Measurements from ENCODE around the gene ERGIC3. TPM values are rescaled to one million over a fixed set of nuclear protein-coding genes. Genes with fewer than 3 reads are reported as not detected.

The ERGIC3 gene
- total and polyA plus RNA-seq, 2 donors (not counting 3 experiments of a cell fraction or from before 2014, with no cell fraction given), result 203 to 419 TPM

DNA sequence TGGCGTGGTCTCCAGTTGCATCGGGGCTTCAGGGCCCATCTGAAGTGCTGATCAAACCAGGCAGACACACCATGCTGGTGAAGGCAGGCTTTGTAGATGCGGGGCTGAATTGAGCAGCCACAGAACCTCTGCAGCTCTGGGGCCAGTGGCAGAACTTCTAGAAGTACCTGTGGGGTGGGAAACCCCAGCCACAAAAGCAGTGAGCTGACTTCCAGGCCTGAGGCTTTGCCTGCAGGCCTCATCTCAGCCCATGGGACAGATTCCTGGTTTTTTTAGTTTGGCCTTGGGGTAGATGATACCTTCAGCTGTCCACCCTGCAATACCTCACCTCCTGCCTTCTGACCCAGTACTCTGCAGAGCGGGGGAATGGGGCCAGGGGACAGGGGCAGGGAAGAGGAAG, 26.5 kb upstream of the ERGIC3 start:
- Histone ChIP-seq H3K36me3 (ENCODE audit: control insufficient read depth in 2 of 2, extremely low read depth in 1 of 2, insufficient read depth in 2 of 2, low read length in 2 of 2) (peaks cover 0 to 3% of the 10 kb centered on the region in 2 experiments), H3K9me1 (replicated peaks; ENCODE audit: control insufficient read depth, extremely low read depth, insufficient read depth, low read length) (no peaks in the 10 kb centered on the region), H3K4me3 (replicated peaks in 1 of 3; ENCODE audit: insufficient read depth in 1 of 3, low read depth in 1 of 3, low read length in 3 of 3) (no peak overlapping the region), H3K27me3 (ENCODE audit: control insufficient read depth in 2 of 2, insufficient read depth in 2 of 2, low read length in 2 of 2) (no peaks in the 10 kb centered on the region), H3K79me2 (ENCODE audit: control insufficient read depth, insufficient read depth, low read length) (no peaks in the 10 kb centered on the region), H3K27ac (ENCODE audit: insufficient read depth, low read depth, low read length) (no peak overlapping the region), H2AFZ (ENCODE audit: low read depth, low read length) (no peak overlapping the region), H3K4me2 (ENCODE audit: insufficient read depth, low read length) (no peak overlapping the region), H3K9me3 (replicated peaks; ENCODE audit: control insufficient read depth, insufficient read depth, low read length) (no peaks in the 10 kb centered on the region), H4K20me1 (replicated peaks; ENCODE audit: control insufficient read depth, extremely low read depth, insufficient read depth, low read length) (no peaks in the 10 kb centered on the region), H3K9ac (replicated peaks; ENCODE audit: extremely low read depth, insufficient read depth, low read length) (no peak overlapping the region), H3K4me1 (ENCODE audit: control insufficient read depth, extremely low read depth, insufficient read depth, low read length) (no peaks in the 10 kb centered on the region)
- TF ChIP-seq, protein P1, sequence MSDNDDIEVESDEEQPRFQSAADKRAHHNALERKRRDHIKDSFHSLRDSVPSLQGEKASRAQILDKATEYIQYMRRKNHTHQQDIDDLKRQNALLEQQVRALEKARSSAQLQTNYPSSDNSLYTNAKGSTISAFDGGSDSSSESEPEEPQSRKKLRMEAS (IDR thresholded peaks at IDR 0.05; ENCODE audit: insufficient read depth, insufficient read length), result no peak
- no peak for TF ChIP-seq CTCF (IDR thresholded peaks at IDR 0.05; ENCODE audit: extremely low read depth in 1 of 2, insufficient read depth in 1 of 2, low read depth in 1 of 2, low read length in 2 of 2)
- no peak for TF ChIP-seq EZH2 (IDR thresholded peaks at IDR 0.05; ENCODE audit: borderline replicate concordance, low read depth, low read length, severe bottlenecking)
- TF ChIP-seq POLR2AphosphoS5 (IDR thresholded peaks at IDR 0.05; ENCODE audit: insufficient read depth, low read depth, low read length), result no peak
- no peak for TF ChIP-seq GATA2 (IDR thresholded peaks at IDR 0.05; ENCODE audit: insufficient read depth, insufficient read length, low read depth, low read length)
- POLR2A ChIA-PET, result no interaction called here
- intact Hi-C loops (cut with micrococcal nuclease) (loop anchor here (10.0 kb wide), 2 partner anchors 99 to 179 kb away; partner anchors contain the start of genes NFS1, ROMO1 and SPAG4), dilution Hi-C loops (cut with MboI; ENCODE audit: extremely low pct_ligation_motif_present, low sequenced_read_pairs) (no loop called here)
- FAIRE-seq (no peak), DNase-seq (ENCODE audit: low read depth, low spot score) (no peak)
- CTCF ChIA-PET, result interaction anchor here (0.9 to 2.8 kb wide), 4 partner anchors 9 to 16 kb away, joined by 3 to 9 read pairs (median 3); no protein-coding TSS in a partner anchor
- no TSS peak for BruUV-seq (replicated peaks)
